ENCODE results near the gene SLC25A26. TPM values are rescaled to one million over a fixed set of nuclear protein-coding genes. Genes with fewer than 3 reads are reported as not detected.
A peak's percentile ranks its signal among the peaks of the same experiment; 100 is the strongest.

The SLC25A26 gene
- total RNA-seq, 2 donors from 2014 or later = 8.6 to 9.2 TPM

DNA sequence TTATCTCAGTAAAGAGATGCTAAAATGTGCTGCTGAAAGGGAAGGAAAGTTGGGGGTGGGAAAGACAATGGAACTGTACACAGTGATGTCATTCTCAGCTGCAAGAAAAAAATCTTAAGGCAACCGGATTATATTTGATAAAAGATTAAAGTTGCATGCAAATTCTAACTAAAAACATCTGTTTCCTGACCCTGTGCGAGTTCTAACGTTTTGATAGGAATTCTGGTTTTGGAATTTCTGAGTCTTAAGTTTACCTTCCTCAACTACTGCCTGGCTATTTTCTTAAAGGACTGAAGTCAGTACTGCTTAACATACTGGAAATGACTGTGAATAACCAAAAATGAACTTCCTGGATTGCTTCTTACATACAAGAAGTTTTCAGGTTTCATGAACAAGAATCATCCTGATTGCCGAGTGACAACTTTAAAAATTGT, 115.5 kb downstream of the SLC25A26 start:
- H3K36me3 ChIP-seq (replicated peaks in 1 of 2; ENCODE audit: insufficient read depth in 1 of 2, low read depth in 2 of 2) = no peaks in the 10 kb centered on the region
- ATAC-seq = no peak
- no peaks in the 10 kb centered on the region for H3K9me3 ChIP-seq
- no peak overlapping the region for H3K27ac ChIP-seq
- intact Hi-C loops (cut with DNase I) = no loop called here
- H3K4me1 ChIP-seq = peaks cover 5% of the 10 kb centered on the region
- DNase-seq = no peak
- no peak overlapping the region for H3K4me3 ChIP-seq
- TF ChIP-seq, protein P1, sequence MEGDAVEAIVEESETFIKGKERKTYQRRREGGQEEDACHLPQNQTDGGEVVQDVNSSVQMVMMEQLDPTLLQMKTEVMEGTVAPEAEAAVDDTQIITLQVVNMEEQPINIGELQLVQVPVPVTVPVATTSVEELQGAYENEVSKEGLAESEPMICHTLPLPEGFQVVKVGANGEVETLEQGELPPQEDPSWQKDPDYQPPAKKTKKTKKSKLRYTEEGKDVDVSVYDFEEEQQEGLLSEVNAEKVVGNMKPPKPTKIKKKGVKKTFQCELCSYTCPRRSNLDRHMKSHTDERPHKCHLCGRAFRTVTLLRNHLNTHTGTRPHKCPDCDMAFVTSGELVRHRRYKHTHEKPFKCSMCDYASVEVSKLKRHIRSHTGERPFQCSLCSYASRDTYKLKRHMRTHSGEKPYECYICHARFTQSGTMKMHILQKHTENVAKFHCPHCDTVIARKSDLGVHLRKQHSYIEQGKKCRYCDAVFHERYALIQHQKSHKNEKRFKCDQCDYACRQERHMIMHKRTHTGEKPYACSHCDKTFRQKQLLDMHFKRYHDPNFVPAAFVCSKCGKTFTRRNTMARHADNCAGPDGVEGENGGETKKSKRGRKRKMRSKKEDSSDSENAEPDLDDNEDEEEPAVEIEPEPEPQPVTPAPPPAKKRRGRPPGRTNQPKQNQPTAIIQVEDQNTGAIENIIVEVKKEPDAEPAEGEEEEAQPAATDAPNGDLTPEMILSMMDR (IDR thresholded peaks at IDR 0.05) = no peak
- no peak for TF ChIP-seq POLR2A (IDR thresholded peaks at IDR 0.05)
- WGBS, 2 donors = 27 to 29% methylated on average over 4 of the region's 4 CpGs
- no peaks in the 10 kb centered on the region for H3K27me3 ChIP-seq

DNA sequence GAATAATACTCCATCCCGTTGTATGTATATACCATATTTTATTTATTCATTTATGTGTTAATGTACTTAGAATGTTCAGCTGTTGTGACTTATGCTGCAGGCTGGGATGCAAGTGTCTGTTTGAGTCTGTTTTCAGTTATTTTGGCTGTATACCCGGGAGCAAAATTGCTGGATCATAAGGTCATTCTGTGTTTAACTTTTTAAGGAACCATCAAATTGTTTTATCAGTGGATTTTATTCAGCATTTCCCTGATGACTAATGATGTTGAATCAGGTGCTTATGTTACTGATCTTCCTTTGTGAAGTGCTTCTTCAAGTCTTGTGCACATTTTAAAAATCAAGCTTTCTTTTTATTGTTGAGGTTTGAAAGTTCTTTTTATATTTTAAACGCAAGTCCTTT, 118.1 kb downstream of the SLC25A26 start:
- intact Hi-C loops (cut with DNase I) = no loop called here
- ATAC-seq = no peak

DNA sequence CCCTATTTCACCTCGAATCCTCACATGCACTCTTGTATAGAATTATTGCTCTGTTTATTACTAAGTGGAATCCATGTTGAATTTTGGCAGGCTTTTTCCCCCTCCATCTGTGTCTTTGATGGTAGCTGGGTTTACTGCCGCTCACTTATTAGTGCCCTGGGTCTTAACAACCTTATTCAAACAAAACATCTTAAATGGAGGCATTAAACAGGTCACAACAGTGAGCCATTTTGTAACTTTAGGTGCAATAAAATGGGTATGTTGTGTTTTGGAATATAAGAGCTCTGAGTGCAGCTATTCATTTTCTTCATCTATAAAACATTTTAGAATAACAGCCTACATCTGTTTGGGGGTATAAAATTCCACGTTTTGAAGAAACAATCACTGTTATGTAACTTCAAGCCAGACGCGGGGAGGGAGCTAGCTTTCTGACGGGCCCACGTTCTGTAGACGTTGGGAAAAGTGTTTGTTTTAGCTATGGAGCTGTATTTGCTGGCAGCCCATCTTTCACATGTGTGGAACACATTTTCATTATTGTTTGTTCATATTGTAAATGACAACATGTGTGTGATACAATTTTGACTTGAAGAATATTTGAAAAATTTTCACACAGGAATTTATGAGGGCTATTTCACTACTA, 122.0 kb downstream of the SLC25A26 start:
- DNase-seq (no peak), ATAC-seq (no peak)
- intact Hi-C loops (cut with DNase I) = no loop called here
- Histone ChIP-seq H3K4me3 (no peak overlapping the region), H3K9me3 (no peaks in the 10 kb centered on the region), H3K27ac (no peak overlapping the region), H3K4me1 (peaks cover 7% of the 10 kb centered on the region), H3K27me3 (no peaks in the 10 kb centered on the region), H3K36me3 (replicated peaks in 1 of 2; ENCODE audit: insufficient read depth in 1 of 2, low read depth in 2 of 2) (no peaks in the 10 kb centered on the region)
- 82 to 84% methylated on average over 8 of the region's 8 CpGs for WGBS, 2 donors
- TF ChIP-seq, protein P1 (IDR thresholded peaks at IDR 0.05) = no peak
- TF ChIP-seq POLR2A (IDR thresholded peaks at IDR 0.05) = no peak

More for the DNA sequence above, 118.1 kb downstream of the SLC25A26 start:
- Histone ChIP-seq H3K36me3 (replicated peaks in 1 of 2; ENCODE audit: insufficient read depth in 1 of 2, low read depth in 2 of 2) (no peaks in the 10 kb centered on the region), H3K4me3 (no peak overlapping the region), H3K27ac (no peak overlapping the region), H3K27me3 (no peaks in the 10 kb centered on the region), H3K4me1 (peaks cover 5% of the 10 kb centered on the region), H3K9me3 (no peaks in the 10 kb centered on the region)
- no peak for TF ChIP-seq POLR2A (IDR thresholded peaks at IDR 0.05)
- TF ChIP-seq, protein P1 (IDR thresholded peaks at IDR 0.05) = no peak
- WGBS, 2 donors = 79 to 81% methylated on average over 3 of the region's 3 CpGs
- DNase-seq = no peak

DNA sequence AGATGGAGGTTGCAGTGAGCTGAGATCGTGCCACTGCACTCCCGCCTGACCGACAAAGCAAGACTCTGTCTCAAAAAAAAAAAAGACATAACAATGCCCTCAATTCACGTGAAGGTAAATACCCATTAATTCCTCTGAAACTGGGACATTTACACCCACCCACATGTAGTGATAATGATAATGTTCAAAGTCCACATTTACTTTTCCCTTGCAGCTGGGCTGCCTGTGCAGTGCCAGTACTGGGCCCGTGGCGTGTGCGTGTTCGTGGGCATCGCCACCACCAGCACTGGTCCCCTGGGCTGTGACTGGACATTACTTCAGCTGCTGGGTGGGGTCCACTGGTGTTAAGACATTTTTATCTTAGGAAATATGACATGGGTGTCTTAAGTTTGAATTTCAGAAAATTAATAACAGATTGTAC, 123.6 kb downstream of the SLC25A26 start:
- intact Hi-C loops (cut with DNase I) = no loop called here
- Histone ChIP-seq H3K9me3 (no peaks in the 10 kb centered on the region), H3K4me3 (no peak overlapping the region), H3K27ac (no peak overlapping the region), H3K36me3 (replicated peaks in 1 of 2; ENCODE audit: insufficient read depth in 1 of 2, low read depth in 2 of 2) (no peaks in the 10 kb centered on the region), H3K4me1 (peaks cover 7% of the 10 kb centered on the region), H3K27me3 (no peaks in the 10 kb centered on the region)
- WGBS, 2 donors = 38 to 39% methylated on average over 9 of the region's 9 CpGs
- TF ChIP-seq, protein P1 (IDR thresholded peaks at IDR 0.05) = no peak
- TF ChIP-seq POLR2A (IDR thresholded peaks at IDR 0.05) = no peak
- peak in 2 of 4 donors; percentile 15 to 19 for DNase-seq
- peak; percentile 42 for ATAC-seq

Measured in body of pancreas (tissue), 4 donors.